K562 (cell line): Measurements from ENCODE around the gene ALOX12. TPM values are rescaled to one million over a fixed set of nuclear protein-coding genes. Genes with fewer than 3 reads are reported as not detected.

ENCODE experiments used
- CEBPG ChIP-seq, 3 experiments: fragments of 200-800 bp in 1 of 3; sonication (Bioruptor generic) in 1 of 3; sonication (generic) in 1 of 3; formaldehyde crosslinking in 1 of 3; IDR thresholded peaks in 2 of 3; conservative IDR thresholded peaks in 1 of 3; 2 replicates each; pipeline versions ENCODE4 v1.6.1 to v1.8.0; 2016 to 2022; ENCODE audit warnings: missing compliant biosample characterization in 2 of 3, missing genetic modification characterization in 2 of 3, mild to moderate bottlenecking in 1 of 3, missing genetic modification reagents in 1 of 3
- PHF8 ChIP-seq: fragments of 200-600 bp; sonication (generic); IDR thresholded peaks from 2 replicates; pipeline ENCODE4 v1.6.1; 2012; ENCODE audit warnings: mixed run types, mild to moderate bottlenecking, inconsistent platforms, low read length, moderate library complexity, borderline replicate concordance
- POLR2AphosphoS5 ChIP-seq: IDR thresholded peaks from 2 replicates; pipeline ENCODE4 v1.6.1; 2011; ENCODE audit warnings: mild to moderate bottlenecking, low read depth, low read length, moderate library complexity; ENCODE audit not compliant: control insufficient read depth, insufficient read depth
- POLR2B ChIP-seq: fragments of 450-650 bp; IDR thresholded peaks from 2 replicates; pipeline ENCODE4 v1.6.1; 2018; ENCODE audit warnings: low read depth; ENCODE audit not compliant: partially characterized antibody
- SMAD1 ChIP-seq: fragments of 150-350 bp; IDR thresholded peaks from 2 replicates; pipeline ENCODE4 v1.6.1; 2014; ENCODE audit warnings: low read length, low read depth; ENCODE audit not compliant: partially characterized antibody
- UBTF ChIP-seq, 2 experiments: IDR thresholded peaks; 2 replicates each; pipeline ENCODE4 v1.6.1; 2012; ENCODE audit warnings: improper control_type of control experiment in 2 of 2, low read depth in 2 of 2, low read length in 2 of 2, borderline replicate concordance in 1 of 2
- VEZF1 ChIP-seq: fragments of 200-800 bp; sonication (Bioruptor generic); IDR thresholded peaks from 2 replicates; pipeline ENCODE4 v1.6.1; 2017; ENCODE audit warnings: missing genetic modification characterization, missing compliant biosample characterization
- ZFX ChIP-seq: sonication (generic); formaldehyde crosslinking; IDR thresholded peaks from 2 replicates; pipeline ENCODE4 v1.8.0; 2022; ENCODE audit warnings: mild to moderate bottlenecking, missing genetic modification reagents, moderate library complexity
- ZNF551 ChIP-seq: fragments of 250-450 bp; sonication (Bioruptor Pico); IDR thresholded peaks from 2 replicates; pipeline ENCODE4 v1.5.0; 2021; ENCODE audit warnings: mild to moderate bottlenecking, moderate library complexity
- ZNF592 ChIP-seq: fragments of 450-650 bp; IDR thresholded peaks from 2 replicates; pipeline ENCODE4 v1.6.1; 2017; ENCODE audit warnings: antibody characterized with exemption, mild to moderate bottlenecking
- polyA plus RNA-seq, 8 experiments: library from polyadenylated mRNA; depleted of rRNA in 4 of 8; stranded (reverse) in 5 of 8; unstranded in 3 of 8; fragments of >200 nt; fragmentation: Nextera tagmentation in 2 of 8; fragmentation: Illumina TruSeq in 1 of 8; extraction: Ambion mirVana in 2 of 8; extraction: Trizol in 1 of 8; gene quantifications; 2 replicates each; pipeline versions ENCODE4 v1.2.1 to v1.2.3, GENCODE V29; 2011 to 2014; ENCODE audit warnings: inconsistent platforms in 1 of 8, missing spikeins in 1 of 8
- total RNA-seq, 7 experiments: library from RNA; depleted of rRNA in 6 of 7; stranded (reverse); fragments of >200 nt in 6 of 7; fragmentation: Illumina TruSeq in 2 of 7; extraction: Trizol in 2 of 7; gene quantifications; 2 replicates each; pipeline versions ENCODE4 v1.2.1 to v1.2.3, GENCODE V29; 2011 to 2021; ENCODE audit warnings: low replicate concordance in 1 of 7
- TF ChIP-seq, protein P1 (sequence below): sonication (generic); formaldehyde crosslinking; IDR thresholded peaks from 2 replicates; pipeline ENCODE4 v1.8.0; 2022; ENCODE audit warnings: missing genetic modification reagents, mild to moderate bottlenecking, moderate library complexity, borderline replicate concordance

Gene ALOX12
- total and polyA plus RNA-seq, 9 of the 15 experiments (the other 6 are each of a cell fraction or from before 2014, with no cell fraction given), result 0.09 to 1.1 (median 0.47) TPM; not detected in 1

- peak; percentile 17; the same call in 1 of the 2 replicates for TF ChIP-seq ZNF592
- TF ChIP-seq UBTF (IDR thresholded peaks at IDR 0.05; ENCODE audit: borderline replicate concordance in 1 of 2, low read depth in 2 of 2, low read length in 2 of 2), result 0 out of 4 replicates have a peak, but pooled peaks of 1 of the 2 experiments have one; percentile 29
- TF ChIP-seq, protein P1, sequence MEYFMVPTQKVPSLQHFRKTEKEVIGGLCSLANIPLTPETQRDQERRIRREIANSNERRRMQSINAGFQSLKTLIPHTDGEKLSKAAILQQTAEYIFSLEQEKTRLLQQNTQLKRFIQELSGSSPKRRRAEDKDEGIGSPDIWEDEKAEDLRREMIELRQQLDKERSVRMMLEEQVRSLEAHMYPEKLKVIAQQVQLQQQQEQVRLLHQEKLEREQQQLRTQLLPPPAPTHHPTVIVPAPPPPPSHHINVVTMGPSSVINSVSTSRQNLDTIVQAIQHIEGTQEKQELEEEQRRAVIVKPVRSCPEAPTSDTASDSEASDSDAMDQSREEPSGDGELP (CRISPR knock-in tag), result peak; percentile 22; the same call in 1 of the 2 replicates
- peak; percentile 61 for TF ChIP-seq VEZF1 (CRISPR knock-in tag)
- peak; percentile 83; the same call in 1 of the 2 replicates for TF ChIP-seq PHF8
- no peak for TF ChIP-seq ZNF551 (CRISPR knock-in tag)
- TF ChIP-seq POLR2B, result peak; percentile 86
- peak; percentile 53 for TF ChIP-seq SMAD1
- TF ChIP-seq ZFX (CRISPR knock-in tag), result peak; percentile 84
- peak; percentile 84 for TF ChIP-seq POLR2AphosphoS5
- no peak for TF ChIP-seq CEBPG (CRISPR knock-in tag; IDR thresholded peaks at IDR 0.05)
- no peak for TF ChIP-seq CEBPG (tag; conservative IDR thresholded peaks at IDR 0.05 in 1 of 2, IDR thresholded peaks at IDR 0.05 in 1 of 2)
These were observed 39.9 kb downstream of the ALOX12 start, which contains the start of gene SLC16A13 (continued) for GRCh38 chr17:7035591-7036368.
